ENCODE measurements around the gene DMD.

DMD gene

DNA sequence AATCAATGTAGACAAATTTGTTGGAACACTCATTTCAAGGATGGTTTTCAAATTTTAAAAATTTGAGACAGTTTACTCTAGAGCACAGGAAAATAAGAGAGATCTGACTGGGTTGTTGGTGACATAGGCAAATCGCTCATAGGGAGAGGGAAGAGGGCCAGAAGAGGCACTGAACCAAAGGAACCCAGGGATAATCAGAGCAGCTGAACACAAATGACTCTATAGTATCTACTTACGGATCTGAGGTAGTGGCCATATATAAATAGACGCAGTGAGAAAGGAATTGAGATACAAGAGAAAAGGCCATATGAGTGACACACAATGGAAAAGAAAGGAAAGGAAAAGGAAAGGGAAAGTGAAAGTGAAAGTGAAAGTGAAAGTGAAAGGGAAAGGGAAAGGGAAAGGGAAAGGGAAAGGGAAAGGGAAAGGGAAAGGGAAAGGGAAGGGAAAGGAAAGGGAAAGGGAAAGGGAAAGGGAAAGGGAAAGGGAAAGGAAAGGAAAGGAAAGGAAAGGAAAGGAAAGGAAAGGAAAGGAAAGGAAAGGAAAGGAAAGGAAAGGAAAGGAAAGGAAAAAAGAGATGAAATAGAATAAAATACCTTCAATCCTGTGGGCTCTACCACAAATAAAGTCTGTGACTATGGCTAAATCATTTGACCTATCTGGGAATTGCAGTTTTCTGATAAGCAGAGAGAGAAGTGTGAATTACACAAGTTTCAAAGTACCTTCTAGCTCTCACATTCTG, 759.2 kb downstream of the DMD start:
- Histone ChIP-seq H3K27ac (ENCODE audit: insufficient read depth, low read length, poor library complexity, severe bottlenecking) (no peak overlapping the region), H3K4me3 (ENCODE audit: insufficient read depth, low read depth, low read length, poor library complexity, severe bottlenecking) (no peak overlapping the region), H3K4me1 (ENCODE audit: control insufficient read depth, insufficient read depth, low read length, poor library complexity, severe bottlenecking) (no peaks in the 10 kb centered on the region), H3K36me3 (ENCODE audit: control insufficient read depth, insufficient read depth, low read length) (no peaks in the 10 kb centered on the region), H3K9me3 (ENCODE audit: control insufficient read depth, low read length) (no peaks in the 10 kb centered on the region), H3K27me3 (replicated peaks; ENCODE audit: control insufficient read depth, insufficient read depth, low read length, poor library complexity, severe bottlenecking) (no peaks in the 10 kb centered on the region)
- DNase-seq = no peak

DNA sequence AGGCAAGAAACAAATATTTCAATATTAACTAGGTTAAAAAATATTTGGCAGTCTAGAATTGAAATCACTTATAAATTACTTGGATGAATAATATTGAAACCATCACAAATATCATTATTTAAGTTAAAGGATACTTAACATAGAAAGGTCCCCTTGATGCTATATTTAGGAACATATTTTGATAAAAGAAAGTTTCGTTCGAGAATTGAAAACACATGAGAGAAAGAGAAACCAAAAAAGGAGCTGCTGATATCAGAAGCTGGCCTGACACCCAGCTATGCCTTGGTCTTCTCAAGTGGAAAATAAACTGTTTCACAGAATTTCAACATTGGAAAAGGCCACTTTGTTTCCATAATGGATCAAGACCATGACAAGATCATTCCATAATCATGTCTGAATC, 762.4 kb downstream of the DMD start:
- H3K9me3 ChIP-seq (ENCODE audit: control insufficient read depth, low read length) = no peaks in the 10 kb centered on the region
- H3K4me3 ChIP-seq (ENCODE audit: insufficient read depth, low read depth, low read length, poor library complexity, severe bottlenecking) = no peak overlapping the region
- H3K27ac ChIP-seq (ENCODE audit: insufficient read depth, low read length, poor library complexity, severe bottlenecking) = no peak overlapping the region
- no peak for DNase-seq
- no peaks in the 10 kb centered on the region for H3K27me3 ChIP-seq (replicated peaks; ENCODE audit: control insufficient read depth, insufficient read depth, low read length, poor library complexity, severe bottlenecking)
- no peaks in the 10 kb centered on the region for H3K36me3 ChIP-seq (ENCODE audit: control insufficient read depth, insufficient read depth, low read length)
- no peaks in the 10 kb centered on the region for H3K4me1 ChIP-seq (ENCODE audit: control insufficient read depth, insufficient read depth, low read length, poor library complexity, severe bottlenecking)

DNA sequence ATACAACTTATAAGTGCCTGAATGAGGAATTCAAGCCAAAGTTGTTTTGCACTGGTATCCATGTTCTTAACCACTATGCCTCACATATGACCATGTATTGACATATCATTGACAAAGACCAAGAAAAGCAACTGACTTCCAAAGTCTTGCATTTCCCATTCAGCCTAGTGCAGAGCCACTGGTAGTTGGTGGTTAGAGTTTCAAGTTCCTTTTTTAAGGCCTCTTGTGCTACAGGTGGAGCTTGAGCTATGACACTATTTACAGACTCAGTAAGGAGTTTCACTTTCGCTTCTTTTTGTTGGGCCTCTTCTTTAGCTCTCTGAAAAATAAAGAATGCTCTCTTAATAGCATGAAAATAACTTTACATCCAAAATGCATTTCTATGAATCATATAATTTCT, 763.0 kb downstream of the DMD start:
- Histone ChIP-seq H3K36me3 (ENCODE audit: control insufficient read depth, insufficient read depth, low read length) (no peaks in the 10 kb centered on the region), H3K9me3 (ENCODE audit: control insufficient read depth, low read length) (no peaks in the 10 kb centered on the region), H3K27me3 (replicated peaks; ENCODE audit: control insufficient read depth, insufficient read depth, low read length, poor library complexity, severe bottlenecking) (no peaks in the 10 kb centered on the region), H3K27ac (ENCODE audit: insufficient read depth, low read length, poor library complexity, severe bottlenecking) (no peak overlapping the region), H3K4me3 (ENCODE audit: insufficient read depth, low read depth, low read length, poor library complexity, severe bottlenecking) (peak overlapping the region; percentile 8), H3K4me1 (ENCODE audit: control insufficient read depth, insufficient read depth, low read length, poor library complexity, severe bottlenecking) (no peaks in the 10 kb centered on the region)
- DNase-seq = no peak

DNA sequence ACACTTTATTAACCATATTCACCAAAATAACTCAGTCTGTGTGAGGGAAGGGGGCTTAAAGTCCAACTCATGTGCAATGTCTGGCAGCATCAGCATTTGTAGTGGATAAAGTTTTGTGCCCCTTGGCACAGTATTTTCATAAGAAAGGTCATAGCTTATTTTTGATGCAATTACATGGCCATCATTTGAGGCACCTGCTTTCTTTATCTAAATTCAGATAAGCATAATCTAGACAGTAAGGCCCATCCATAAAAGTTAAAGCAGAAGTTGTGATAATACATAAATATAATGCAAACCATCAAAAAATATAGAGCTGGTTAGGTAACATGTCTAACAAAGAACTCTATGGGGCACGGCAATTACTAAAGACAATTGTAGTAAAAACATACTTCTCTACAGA, 763.7 kb downstream of the DMD start:
- H3K9me3 ChIP-seq (ENCODE audit: control insufficient read depth, low read length) = no peaks in the 10 kb centered on the region
- H3K27me3 ChIP-seq (replicated peaks; ENCODE audit: control insufficient read depth, insufficient read depth, low read length, poor library complexity, severe bottlenecking) = no peaks in the 10 kb centered on the region
- H3K36me3 ChIP-seq (ENCODE audit: control insufficient read depth, insufficient read depth, low read length) = no peaks in the 10 kb centered on the region
- no peaks in the 10 kb centered on the region for H3K4me1 ChIP-seq (ENCODE audit: control insufficient read depth, insufficient read depth, low read length, poor library complexity, severe bottlenecking)
- no peak for DNase-seq
- no peak overlapping the region for H3K27ac ChIP-seq (ENCODE audit: insufficient read depth, low read length, poor library complexity, severe bottlenecking)
- no peak overlapping the region for H3K4me3 ChIP-seq (ENCODE audit: insufficient read depth, low read depth, low read length, poor library complexity, severe bottlenecking)

DNA sequence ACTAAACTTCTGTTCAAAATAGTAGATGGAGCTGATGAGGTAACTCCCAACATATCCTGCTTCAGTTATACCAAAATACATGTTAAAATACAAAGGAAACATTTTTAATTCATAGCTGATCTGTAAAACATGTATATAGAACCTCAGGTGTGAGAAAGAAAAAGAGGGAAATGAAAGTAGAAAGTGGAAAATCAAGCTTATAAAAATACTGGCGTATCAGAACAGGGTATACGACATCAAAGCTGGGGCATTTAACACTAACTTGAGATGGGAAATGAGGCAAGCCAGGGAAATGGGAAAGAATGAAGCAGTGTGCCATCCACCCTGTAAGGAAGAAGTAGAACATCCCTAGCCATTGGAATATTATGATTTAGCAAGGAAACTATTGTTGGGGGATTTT, 767.5 kb downstream of the DMD start:
- no peaks in the 10 kb centered on the region for H3K4me1 ChIP-seq (ENCODE audit: control insufficient read depth, insufficient read depth, low read length, poor library complexity, severe bottlenecking)
- no peak for DNase-seq
- H3K9me3 ChIP-seq (ENCODE audit: control insufficient read depth, low read length) = no peaks in the 10 kb centered on the region
- H3K27me3 ChIP-seq (replicated peaks; ENCODE audit: control insufficient read depth, insufficient read depth, low read length, poor library complexity, severe bottlenecking) = no peaks in the 10 kb centered on the region
- H3K4me3 ChIP-seq (ENCODE audit: insufficient read depth, low read depth, low read length, poor library complexity, severe bottlenecking) = no peak overlapping the region
- no peak overlapping the region for H3K27ac ChIP-seq (ENCODE audit: insufficient read depth, low read length, poor library complexity, severe bottlenecking)
- no peaks in the 10 kb centered on the region for H3K36me3 ChIP-seq (ENCODE audit: control insufficient read depth, insufficient read depth, low read length)

DNA sequence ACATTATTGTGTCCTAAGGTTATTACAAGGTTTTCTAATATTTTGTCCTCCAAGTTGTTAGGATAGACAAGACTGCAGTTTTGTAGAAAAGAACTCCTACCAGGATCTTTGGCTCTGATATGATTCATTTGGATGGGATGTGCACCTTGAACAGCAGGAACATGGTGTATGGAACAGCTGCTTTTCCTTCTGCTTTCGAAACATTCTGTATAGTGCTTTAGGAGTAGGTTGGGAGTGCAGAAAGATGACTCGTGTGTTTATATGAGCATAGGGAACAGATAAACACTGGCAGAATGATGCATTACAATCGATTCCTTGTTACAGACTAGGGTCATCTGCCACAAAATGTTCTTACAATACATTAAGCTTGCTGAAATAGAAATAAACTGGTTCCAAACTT, 790.1 kb downstream of the DMD start:
- no peaks in the 10 kb centered on the region for H3K36me3 ChIP-seq (ENCODE audit: control insufficient read depth, insufficient read depth, low read length)
- no peaks in the 10 kb centered on the region for H3K4me1 ChIP-seq (ENCODE audit: control insufficient read depth, insufficient read depth, low read length, poor library complexity, severe bottlenecking)
- no peaks in the 10 kb centered on the region for H3K9me3 ChIP-seq (ENCODE audit: control insufficient read depth, low read length)
- no peak overlapping the region for H3K4me3 ChIP-seq (ENCODE audit: insufficient read depth, low read depth, low read length, poor library complexity, severe bottlenecking)
- no peak for DNase-seq
- no peak overlapping the region for H3K27ac ChIP-seq (ENCODE audit: insufficient read depth, low read length, poor library complexity, severe bottlenecking)
- H3K27me3 ChIP-seq (replicated peaks; ENCODE audit: control insufficient read depth, insufficient read depth, low read length, poor library complexity, severe bottlenecking) = no peaks in the 10 kb centered on the region

DNA sequence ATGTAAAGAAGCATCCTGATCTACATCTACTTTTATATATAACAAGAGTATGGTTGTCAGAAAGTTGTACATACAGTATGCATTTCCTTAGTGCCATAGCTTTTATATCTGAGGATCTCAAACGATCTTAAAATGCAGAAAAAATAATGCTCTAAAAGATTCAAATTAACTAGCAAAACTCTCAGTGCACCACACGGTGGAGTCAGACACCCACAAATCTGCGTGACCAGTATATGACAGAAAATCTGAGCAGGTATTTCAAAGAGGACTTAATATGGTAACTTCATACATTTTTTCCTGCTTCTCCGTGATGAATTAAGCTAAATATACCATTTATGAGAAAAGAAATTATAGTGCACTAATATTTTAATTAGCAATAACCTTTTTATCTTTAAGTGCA, 803.0 kb downstream of the DMD start:
- Histone ChIP-seq H3K27ac (ENCODE audit: insufficient read depth, low read length, poor library complexity, severe bottlenecking) (no peak overlapping the region), H3K36me3 (ENCODE audit: control insufficient read depth, insufficient read depth, low read length) (no peaks in the 10 kb centered on the region), H3K4me3 (ENCODE audit: insufficient read depth, low read depth, low read length, poor library complexity, severe bottlenecking) (no peak overlapping the region), H3K9me3 (ENCODE audit: control insufficient read depth, low read length) (no peaks in the 10 kb centered on the region), H3K27me3 (replicated peaks; ENCODE audit: control insufficient read depth, insufficient read depth, low read length, poor library complexity, severe bottlenecking) (no peaks in the 10 kb centered on the region), H3K4me1 (ENCODE audit: control insufficient read depth, insufficient read depth, low read length, poor library complexity, severe bottlenecking) (no peaks in the 10 kb centered on the region)
- DNase-seq = no peak

DNA sequence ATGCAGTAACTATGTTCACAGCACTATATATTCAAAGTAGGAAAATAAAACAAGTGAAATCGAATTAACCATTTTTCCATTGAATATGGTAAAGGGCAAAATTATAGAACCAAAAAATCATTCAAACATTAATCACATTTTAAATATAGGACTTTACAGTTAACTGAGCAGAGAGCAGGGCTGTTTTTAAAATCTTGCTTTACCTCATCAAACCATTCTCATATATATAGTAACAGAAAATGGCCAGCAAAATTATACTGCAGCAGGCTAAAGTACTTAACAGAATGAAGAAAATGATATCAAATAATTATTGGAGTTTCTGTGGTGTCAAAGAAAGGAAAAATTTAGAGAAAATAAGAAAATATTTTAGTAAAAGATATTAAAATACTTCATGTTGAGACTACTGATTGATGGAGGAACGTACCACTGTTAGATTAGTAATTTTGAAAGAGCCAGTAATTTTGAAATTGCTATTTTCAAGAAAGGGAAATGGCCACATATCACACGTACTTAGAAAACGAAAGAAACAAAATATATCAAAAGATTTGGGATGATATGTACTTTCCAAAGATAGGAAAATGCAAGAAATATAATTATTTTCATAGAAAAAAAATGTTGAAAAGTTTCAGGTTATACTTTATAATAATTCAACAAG, 813.7 kb downstream of the DMD start:
- Histone ChIP-seq H3K27ac (ENCODE audit: insufficient read depth, low read length, poor library complexity, severe bottlenecking) (no peak overlapping the region), H3K27me3 (replicated peaks; ENCODE audit: control insufficient read depth, insufficient read depth, low read length, poor library complexity, severe bottlenecking) (no peaks in the 10 kb centered on the region), H3K9me3 (ENCODE audit: control insufficient read depth, low read length) (no peaks in the 10 kb centered on the region), H3K4me3 (ENCODE audit: insufficient read depth, low read depth, low read length, poor library complexity, severe bottlenecking) (no peak overlapping the region), H3K4me1 (ENCODE audit: control insufficient read depth, insufficient read depth, low read length, poor library complexity, severe bottlenecking) (no peaks in the 10 kb centered on the region), H3K36me3 (ENCODE audit: control insufficient read depth, insufficient read depth, low read length) (no peaks in the 10 kb centered on the region)
- DNase-seq = no peak

DNA sequence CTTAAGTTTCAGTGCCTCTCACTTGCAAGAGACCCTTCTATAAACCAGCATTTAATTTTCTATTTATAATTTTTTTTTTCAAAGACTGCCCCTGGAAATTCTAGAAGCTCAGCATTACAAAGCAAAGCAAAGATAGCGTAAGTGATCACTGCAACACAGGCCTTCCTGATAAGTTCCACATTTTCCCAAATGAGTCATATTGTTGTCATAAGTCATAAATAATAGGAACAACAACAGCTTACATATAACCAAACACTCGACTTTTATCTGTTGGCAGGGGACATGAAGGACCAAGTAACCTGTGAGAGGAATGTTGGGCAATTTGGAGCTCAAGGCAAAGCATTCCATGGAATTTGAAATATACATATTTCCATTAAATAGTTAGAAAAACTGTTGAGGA, 815.5 kb downstream of the DMD start:
- H3K27ac ChIP-seq (ENCODE audit: insufficient read depth, low read length, poor library complexity, severe bottlenecking) = no peak overlapping the region
- H3K4me1 ChIP-seq (ENCODE audit: control insufficient read depth, insufficient read depth, low read length, poor library complexity, severe bottlenecking) = no peaks in the 10 kb centered on the region
- DNase-seq = no peak
- no peaks in the 10 kb centered on the region for H3K27me3 ChIP-seq (replicated peaks; ENCODE audit: control insufficient read depth, insufficient read depth, low read length, poor library complexity, severe bottlenecking)
- H3K36me3 ChIP-seq (ENCODE audit: control insufficient read depth, insufficient read depth, low read length) = no peaks in the 10 kb centered on the region
- H3K4me3 ChIP-seq (ENCODE audit: insufficient read depth, low read depth, low read length, poor library complexity, severe bottlenecking) = no peak overlapping the region
- no peaks in the 10 kb centered on the region for H3K9me3 ChIP-seq (ENCODE audit: control insufficient read depth, low read length)

DNA sequence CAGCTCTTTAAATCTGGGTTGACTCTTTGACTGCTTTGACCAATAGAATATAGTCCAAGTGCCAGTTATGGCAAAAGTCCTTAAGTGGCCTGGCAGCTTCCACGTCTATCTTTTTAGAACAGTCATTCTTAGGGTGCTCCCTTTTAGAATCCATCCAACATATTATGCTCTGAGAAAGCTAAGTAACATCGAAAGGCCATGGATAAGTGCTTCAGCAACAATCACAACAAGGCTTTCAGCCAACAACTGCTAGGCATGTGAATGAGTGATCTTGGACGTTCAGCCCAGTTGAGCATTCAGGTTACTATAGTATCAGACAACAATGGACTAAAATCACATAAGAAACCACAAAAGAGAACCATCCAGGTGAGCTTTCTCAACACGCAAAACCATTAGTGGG, 818.7 kb downstream of the DMD start:
- no peaks in the 10 kb centered on the region for H3K36me3 ChIP-seq (ENCODE audit: control insufficient read depth, insufficient read depth, low read length)
- H3K27ac ChIP-seq (ENCODE audit: insufficient read depth, low read length, poor library complexity, severe bottlenecking) = no peak overlapping the region
- DNase-seq = no peak
- no peak overlapping the region for H3K4me3 ChIP-seq (ENCODE audit: insufficient read depth, low read depth, low read length, poor library complexity, severe bottlenecking)
- H3K9me3 ChIP-seq (ENCODE audit: control insufficient read depth, low read length) = no peaks in the 10 kb centered on the region
- no peaks in the 10 kb centered on the region for H3K4me1 ChIP-seq (ENCODE audit: control insufficient read depth, insufficient read depth, low read length, poor library complexity, severe bottlenecking)
- no peaks in the 10 kb centered on the region for H3K27me3 ChIP-seq (replicated peaks; ENCODE audit: control insufficient read depth, insufficient read depth, low read length, poor library complexity, severe bottlenecking)
